ENCODE measurements around the gene PODN. TPM values are rescaled to one million over a fixed set of nuclear protein-coding genes. Genes with fewer than 3 reads are reported as not detected.
A peak's percentile ranks its signal among the peaks of the same experiment; 100 is the strongest.

PODN gene
- total RNA-seq, 4 donors from 2014 or later = 78.6 to 150 (median 113) TPM

DNA sequence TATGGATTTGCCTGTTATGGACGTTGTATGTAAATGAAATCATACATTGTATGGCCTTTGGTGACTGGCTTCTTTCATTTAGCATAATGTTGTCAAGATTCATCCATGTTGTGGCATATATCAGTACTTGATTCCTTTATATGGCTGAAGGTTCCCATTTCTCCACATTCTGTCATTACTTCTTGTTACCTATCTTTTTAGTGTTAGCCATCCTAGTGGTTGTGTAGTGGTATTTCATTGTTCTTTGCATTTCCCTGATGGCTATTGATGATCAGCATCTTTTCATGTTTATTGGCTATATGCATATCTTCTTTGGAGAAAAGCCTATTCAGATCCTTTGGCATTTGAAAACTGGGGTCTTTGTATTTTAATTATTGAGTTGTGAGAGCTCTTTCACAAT lies 39.8 kb upstream of the PODN start:
- H3K27ac ChIP-seq (replicated peaks in 1 of 4) = no peak overlapping the region
- no peaks in the 10 kb centered on the region for H3K27me3 ChIP-seq
- H3K36me3 ChIP-seq = peaks cover 0 to 16% (median 5%) of the 10 kb centered on the region in 4 donors
- 91% methylated on average over 1 of the region's 1 CpG for WGBS
- TF ChIP-seq EP300 (IDR thresholded peaks at IDR 0.05) = no peak
- TF ChIP-seq, protein P1, sequence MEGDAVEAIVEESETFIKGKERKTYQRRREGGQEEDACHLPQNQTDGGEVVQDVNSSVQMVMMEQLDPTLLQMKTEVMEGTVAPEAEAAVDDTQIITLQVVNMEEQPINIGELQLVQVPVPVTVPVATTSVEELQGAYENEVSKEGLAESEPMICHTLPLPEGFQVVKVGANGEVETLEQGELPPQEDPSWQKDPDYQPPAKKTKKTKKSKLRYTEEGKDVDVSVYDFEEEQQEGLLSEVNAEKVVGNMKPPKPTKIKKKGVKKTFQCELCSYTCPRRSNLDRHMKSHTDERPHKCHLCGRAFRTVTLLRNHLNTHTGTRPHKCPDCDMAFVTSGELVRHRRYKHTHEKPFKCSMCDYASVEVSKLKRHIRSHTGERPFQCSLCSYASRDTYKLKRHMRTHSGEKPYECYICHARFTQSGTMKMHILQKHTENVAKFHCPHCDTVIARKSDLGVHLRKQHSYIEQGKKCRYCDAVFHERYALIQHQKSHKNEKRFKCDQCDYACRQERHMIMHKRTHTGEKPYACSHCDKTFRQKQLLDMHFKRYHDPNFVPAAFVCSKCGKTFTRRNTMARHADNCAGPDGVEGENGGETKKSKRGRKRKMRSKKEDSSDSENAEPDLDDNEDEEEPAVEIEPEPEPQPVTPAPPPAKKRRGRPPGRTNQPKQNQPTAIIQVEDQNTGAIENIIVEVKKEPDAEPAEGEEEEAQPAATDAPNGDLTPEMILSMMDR (IDR thresholded peaks at IDR 0.05) = no peak
- TF ChIP-seq POLR2AphosphoS5 (IDR thresholded peaks at IDR 0.05) = no peak
- intact Hi-C loops (cut with DNase I) = no loop called here
- no peak overlapping the region for H3K4me3 ChIP-seq
- H3K9me3 ChIP-seq = no peaks in the 10 kb centered on the region
- peaks cover 11 to 15% (median 12%) of the 10 kb centered on the region in 4 donors for H3K4me1 ChIP-seq
- no peak for DNase-seq (ENCODE audit: extremely low spot score)

DNA sequence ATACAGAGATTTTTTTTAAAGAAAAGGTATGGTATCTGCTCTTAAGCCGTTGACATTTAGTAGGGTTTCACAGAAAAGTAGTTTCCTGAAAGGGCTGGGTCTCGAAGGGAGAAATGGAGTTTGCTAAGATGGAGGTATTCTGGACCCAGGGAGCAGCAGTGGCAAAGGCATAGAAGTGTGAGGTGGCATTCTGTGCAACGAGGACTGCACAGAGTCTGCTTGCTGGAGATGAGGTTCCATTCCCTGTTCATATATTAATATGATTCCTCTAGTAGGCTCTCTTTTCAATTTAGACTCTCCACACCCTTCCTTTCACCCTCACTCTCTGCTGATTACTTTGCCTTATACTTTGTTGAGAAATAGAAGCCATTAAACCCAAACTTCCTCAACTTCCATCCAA lies 38.5 kb upstream of the PODN start:
- H3K27ac ChIP-seq (replicated peaks in 1 of 4) = no peak overlapping the region
- intact Hi-C loops (cut with DNase I) = no loop called here
- no peak for TF ChIP-seq POLR2AphosphoS5 (IDR thresholded peaks at IDR 0.05)
- TF ChIP-seq, protein P1 (IDR thresholded peaks at IDR 0.05) = no peak
- no peak for TF ChIP-seq EP300 (IDR thresholded peaks at IDR 0.05)
- TF ChIP-seq POLR2A (IDR thresholded peaks at IDR 0.05; ENCODE audit: low read depth) = no peak
- H3K4me3 ChIP-seq = no peak overlapping the region
- WGBS = 90% methylated on average over 3 of the region's 3 CpGs
- peaks cover 11 to 15% (median 12%) of the 10 kb centered on the region in 4 donors for H3K4me1 ChIP-seq
- H3K27me3 ChIP-seq = no peaks in the 10 kb centered on the region
- DNase-seq (ENCODE audit: extremely low spot score) = no peak
- H3K9me3 ChIP-seq = no peaks in the 10 kb centered on the region
- peaks cover 0 to 14% (median under 1%) of the 10 kb centered on the region in 4 donors for H3K36me3 ChIP-seq

DNA sequence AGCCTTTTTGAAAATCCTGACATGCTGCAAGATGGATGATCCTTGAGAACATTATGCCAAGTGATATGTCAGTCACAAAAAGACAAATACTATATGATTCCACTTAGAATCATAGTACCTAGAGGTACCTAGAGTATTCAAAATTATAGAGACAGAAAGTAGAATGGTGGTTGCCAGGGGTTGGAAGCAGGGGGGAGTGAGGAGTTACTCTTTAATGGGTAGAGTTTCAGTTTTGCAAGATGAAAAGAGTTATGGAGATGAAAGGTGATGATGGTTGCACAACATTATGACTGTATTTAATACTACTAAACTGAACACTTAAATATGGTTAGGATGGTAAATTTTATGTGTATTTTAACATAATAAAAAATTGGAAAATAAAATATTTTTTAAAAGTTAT lies 37.9 kb upstream of the PODN start:
- Histone ChIP-seq H3K27me3 (no peaks in the 10 kb centered on the region), H3K4me1 (peaks cover 11 to 15% (median 12%) of the 10 kb centered on the region in 4 donors), H3K36me3 (peaks cover 0 to 19% (median 6%) of the 10 kb centered on the region in 4 donors), H3K4me3 (no peak overlapping the region), H3K27ac (replicated peaks in 1 of 4) (no peak overlapping the region), H3K9me3 (no peaks in the 10 kb centered on the region)
- intact Hi-C loops (cut with DNase I) = no loop called here
- DNase-seq (ENCODE audit: extremely low spot score) = no peak
- no peak for TF ChIP-seq EP300 (IDR thresholded peaks at IDR 0.05)
- no peak for TF ChIP-seq POLR2AphosphoS5 (IDR thresholded peaks at IDR 0.05)
- TF ChIP-seq, protein P1 (IDR thresholded peaks at IDR 0.05) = no peak
- no peak for TF ChIP-seq POLR2A (IDR thresholded peaks at IDR 0.05; ENCODE audit: low read depth)

DNA sequence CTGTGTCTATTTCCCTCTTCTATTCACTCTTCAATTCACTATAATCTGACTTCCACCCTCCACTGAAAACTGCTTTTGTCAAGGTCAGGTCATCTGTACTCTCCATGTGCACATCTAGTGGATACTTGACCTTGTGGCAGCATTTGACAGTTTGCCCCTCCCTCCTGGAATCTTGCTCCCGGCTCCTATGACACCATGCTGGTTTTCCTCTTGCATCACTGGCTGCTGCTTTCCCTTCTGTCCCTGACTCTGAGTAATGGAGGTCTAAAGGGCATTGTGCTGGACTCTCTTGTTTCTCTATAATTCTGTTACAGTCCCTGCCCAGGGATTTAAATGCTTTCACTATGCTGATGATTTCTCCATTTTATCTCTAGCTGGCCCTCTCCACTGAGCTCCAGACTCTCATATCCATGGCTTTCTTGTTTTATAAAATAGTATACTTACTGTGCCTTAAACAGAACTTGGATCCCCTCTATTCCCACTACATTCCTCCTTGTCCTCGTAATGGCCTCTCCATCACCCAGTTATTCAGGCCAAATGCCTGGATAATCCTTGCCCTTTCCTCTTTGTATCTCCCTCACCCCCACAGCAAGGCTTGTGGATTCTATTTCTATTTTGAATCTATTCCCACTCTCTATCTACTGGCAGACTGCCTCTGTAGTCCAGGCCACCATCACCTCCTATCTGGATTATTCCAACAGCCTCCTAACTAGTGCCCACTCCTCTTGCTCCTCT lies 36.8 kb upstream of the PODN start:
- WGBS = 63% methylated on average over 2 of the region's 2 CpGs
- intact Hi-C loops (cut with DNase I) = no loop called here

More for the DNA sequence above, 36.8 kb upstream of the PODN start:
- Histone ChIP-seq H3K4me3 (no peak overlapping the region), H3K27me3 (no peaks in the 10 kb centered on the region), H3K4me1 (peaks cover 11 to 15% (median 12%) of the 10 kb centered on the region in 4 donors), H3K9me3 (no peaks in the 10 kb centered on the region), H3K36me3 (peaks cover 0 to 28% (median 12%) of the 10 kb centered on the region in 4 donors), H3K27ac (replicated peaks in 1 of 4) (peak overlapping the region; percentile 19 to 65 (median 31))
- TF ChIP-seq POLR2A (IDR thresholded peaks at IDR 0.05; ENCODE audit: low read depth) (no peak), EP300 (IDR thresholded peaks at IDR 0.05) (no peak), POLR2AphosphoS5 (IDR thresholded peaks at IDR 0.05) (no peak)
- TF ChIP-seq, protein P1 (IDR thresholded peaks at IDR 0.05) = no peak
- DNase-seq (ENCODE audit: extremely low spot score) = no peak

Measured in esophagus muscularis mucosa (tissue), 4 donors.